ENCODE results near the gene SKOR1.

Gene SKOR1

GRCh38 chr15:67799801-67800205 lies 25.5 kb upstream of the SKOR1 start:
- Histone ChIP-seq H3K27ac (ENCODE audit: low read length) (no peak overlapping the region), H3K27me3 (ENCODE audit: low read depth, low read length) (no peaks in the 10 kb centered on the region)

GRCh38 chr15:67801142-67801541 lies 24.2 kb upstream of the SKOR1 start:
- Histone ChIP-seq H3K4me3 (ENCODE audit: low read depth in 1 of 2, low read length in 2 of 2) (no peak overlapping the region), H3K4me1 (ENCODE audit: control insufficient read depth in 1 of 2, insufficient read depth in 2 of 2, low read length in 2 of 2) (no peaks in the 10 kb centered on the region), H3K27ac (ENCODE audit: low read length) (no peak overlapping the region), H3K9me3 (ENCODE audit: control insufficient read depth in 1 of 2, low read length in 2 of 2) (no peaks in the 10 kb centered on the region), H3K36me3 (ENCODE audit: control insufficient read depth in 1 of 2, insufficient read depth in 2 of 2, low read length in 2 of 2) (peaks cover 0 to 3% of the 10 kb centered on the region in 2 donors), H3K27me3 (ENCODE audit: low read depth, low read length) (no peaks in the 10 kb centered on the region)

More at GRCh38 chr15:67799801-67800205, 25.5 kb upstream of the SKOR1 start:
- Histone ChIP-seq H3K4me1 (ENCODE audit: control insufficient read depth in 1 of 2, insufficient read depth in 2 of 2, low read length in 2 of 2) (no peaks in the 10 kb centered on the region), H3K36me3 (ENCODE audit: control insufficient read depth in 1 of 2, insufficient read depth in 2 of 2, low read length in 2 of 2) (peaks cover 0 to 9% of the 10 kb centered on the region in 2 donors), H3K4me3 (ENCODE audit: low read depth in 1 of 2, low read length in 2 of 2) (no peak overlapping the region), H3K9me3 (ENCODE audit: control insufficient read depth in 1 of 2, low read length in 2 of 2) (peaks cover 5 to 6% of the 10 kb centered on the region in 2 donors)

GRCh38 chr15:67801926-67802914 lies 23.1 kb upstream of the SKOR1 start:
- Histone ChIP-seq H3K4me1 (ENCODE audit: control insufficient read depth in 1 of 2, insufficient read depth in 2 of 2, low read length in 2 of 2) (no peaks in the 10 kb centered on the region), H3K36me3 (ENCODE audit: control insufficient read depth in 1 of 2, insufficient read depth in 2 of 2, low read length in 2 of 2) (peaks cover 0 to 8% of the 10 kb centered on the region in 2 donors), H3K9me3 (ENCODE audit: control insufficient read depth in 1 of 2, low read length in 2 of 2) (no peaks in the 10 kb centered on the region), H3K27ac (ENCODE audit: low read length) (no peak overlapping the region), H3K4me3 (ENCODE audit: low read depth in 1 of 2, low read length in 2 of 2) (no peak overlapping the region), H3K27me3 (ENCODE audit: low read depth, low read length) (no peaks in the 10 kb centered on the region)

- no peaks in the 10 kb centered on the region for H3K4me1 ChIP-seq (ENCODE audit: control insufficient read depth in 1 of 2, insufficient read depth in 2 of 2, low read length in 2 of 2)
- H3K9me3 ChIP-seq (ENCODE audit: control insufficient read depth in 1 of 2, low read length in 2 of 2), result no peaks in the 10 kb centered on the region
- no peaks in the 10 kb centered on the region for H3K27me3 ChIP-seq (ENCODE audit: low read depth, low read length)
- no peak overlapping the region for H3K4me3 ChIP-seq (ENCODE audit: low read depth in 1 of 2, low read length in 2 of 2)
- peaks cover 0 to 9% of the 10 kb centered on the region in 2 donors for H3K36me3 ChIP-seq (ENCODE audit: control insufficient read depth in 1 of 2, insufficient read depth in 2 of 2, low read length in 2 of 2)
- no peak overlapping the region for H3K27ac ChIP-seq (ENCODE audit: low read length)
Observed at GRCh38 chr15:67803299-67803698, 22.0 kb upstream of the SKOR1 start.

GRCh38 chr15:67803996-67804843 lies 21.1 kb upstream of the SKOR1 start:
- H3K4me3 ChIP-seq (ENCODE audit: low read depth in 1 of 2, low read length in 2 of 2), result no peak overlapping the region
- H3K36me3 ChIP-seq (ENCODE audit: control insufficient read depth in 1 of 2, insufficient read depth in 2 of 2, low read length in 2 of 2), result peaks cover 0 to 12% of the 10 kb centered on the region in 2 donors
- H3K27me3 ChIP-seq (ENCODE audit: low read depth, low read length), result no peaks in the 10 kb centered on the region
- no peaks in the 10 kb centered on the region for H3K9me3 ChIP-seq (ENCODE audit: control insufficient read depth in 1 of 2, low read length in 2 of 2)
- no peak overlapping the region for H3K27ac ChIP-seq (ENCODE audit: low read length)
- no peaks in the 10 kb centered on the region for H3K4me1 ChIP-seq (ENCODE audit: control insufficient read depth in 1 of 2, insufficient read depth in 2 of 2, low read length in 2 of 2)

GRCh38 chr15:67805008-67805665 lies 20.2 kb upstream of the SKOR1 start:
- no peaks in the 10 kb centered on the region for H3K27me3 ChIP-seq (ENCODE audit: low read depth, low read length)
- peaks cover 0 to 12% of the 10 kb centered on the region in 2 donors for H3K36me3 ChIP-seq (ENCODE audit: control insufficient read depth in 1 of 2, insufficient read depth in 2 of 2, low read length in 2 of 2)

GRCh38 chr15:67805666-67806516 lies 19.4 kb upstream of the SKOR1 start:
- Histone ChIP-seq H3K27me3 (ENCODE audit: low read depth, low read length) (no peaks in the 10 kb centered on the region), H3K36me3 (ENCODE audit: control insufficient read depth in 1 of 2, insufficient read depth in 2 of 2, low read length in 2 of 2) (peaks cover 0 to 12% of the 10 kb centered on the region in 2 donors), H3K9me3 (ENCODE audit: control insufficient read depth in 1 of 2, low read length in 2 of 2) (no peaks in the 10 kb centered on the region), H3K27ac (ENCODE audit: low read length) (no peak overlapping the region), H3K4me3 (ENCODE audit: low read depth in 1 of 2, low read length in 2 of 2) (no peak overlapping the region), H3K4me1 (ENCODE audit: control insufficient read depth in 1 of 2, insufficient read depth in 2 of 2, low read length in 2 of 2) (no peaks in the 10 kb centered on the region)

More at GRCh38 chr15:67805008-67805665, 20.2 kb upstream of the SKOR1 start:
- H3K9me3 ChIP-seq (ENCODE audit: control insufficient read depth in 1 of 2, low read length in 2 of 2), result no peaks in the 10 kb centered on the region
- H3K27ac ChIP-seq (ENCODE audit: low read length), result no peak overlapping the region
- H3K4me1 ChIP-seq (ENCODE audit: control insufficient read depth in 1 of 2, insufficient read depth in 2 of 2, low read length in 2 of 2), result no peaks in the 10 kb centered on the region
- no peak overlapping the region for H3K4me3 ChIP-seq (ENCODE audit: low read depth in 1 of 2, low read length in 2 of 2)

GRCh38 chr15:67806536-67806935 lies 18.8 kb upstream of the SKOR1 start:
- Histone ChIP-seq H3K36me3 (ENCODE audit: control insufficient read depth in 1 of 2, insufficient read depth in 2 of 2, low read length in 2 of 2) (peaks cover 0 to 12% of the 10 kb centered on the region in 2 donors), H3K27ac (ENCODE audit: low read length) (no peak overlapping the region), H3K4me1 (ENCODE audit: control insufficient read depth in 1 of 2, insufficient read depth in 2 of 2, low read length in 2 of 2) (no peaks in the 10 kb centered on the region), H3K9me3 (ENCODE audit: control insufficient read depth in 1 of 2, low read length in 2 of 2) (no peaks in the 10 kb centered on the region), H3K27me3 (ENCODE audit: low read depth, low read length) (no peaks in the 10 kb centered on the region), H3K4me3 (ENCODE audit: low read depth in 1 of 2, low read length in 2 of 2) (no peak overlapping the region)

GRCh38 chr15:67807141-67807540 lies 18.2 kb upstream of the SKOR1 start:
- Histone ChIP-seq H3K36me3 (ENCODE audit: control insufficient read depth in 1 of 2, insufficient read depth in 2 of 2, low read length in 2 of 2) (peaks cover 0 to 12% of the 10 kb centered on the region in 2 donors), H3K4me3 (ENCODE audit: low read depth in 1 of 2, low read length in 2 of 2) (no peak overlapping the region), H3K27ac (ENCODE audit: low read length) (no peak overlapping the region), H3K9me3 (ENCODE audit: control insufficient read depth in 1 of 2, low read length in 2 of 2) (no peaks in the 10 kb centered on the region), H3K4me1 (ENCODE audit: control insufficient read depth in 1 of 2, insufficient read depth in 2 of 2, low read length in 2 of 2) (no peaks in the 10 kb centered on the region), H3K27me3 (ENCODE audit: low read depth, low read length) (no peaks in the 10 kb centered on the region)

GRCh38 chr15:67807836-67808235 lies 17.5 kb upstream of the SKOR1 start:
- no peaks in the 10 kb centered on the region for H3K4me1 ChIP-seq (ENCODE audit: control insufficient read depth in 1 of 2, insufficient read depth in 2 of 2, low read length in 2 of 2)
- no peaks in the 10 kb centered on the region for H3K9me3 ChIP-seq (ENCODE audit: control insufficient read depth in 1 of 2, low read length in 2 of 2)
- H3K36me3 ChIP-seq (ENCODE audit: control insufficient read depth in 1 of 2, insufficient read depth in 2 of 2, low read length in 2 of 2), result peaks cover 0 to 12% of the 10 kb centered on the region in 2 donors

More at GRCh38 chr15:67807836-67808235, 17.5 kb upstream of the SKOR1 start:
- Histone ChIP-seq H3K27me3 (ENCODE audit: low read depth, low read length) (no peaks in the 10 kb centered on the region), H3K4me3 (ENCODE audit: low read depth in 1 of 2, low read length in 2 of 2) (no peak overlapping the region), H3K27ac (ENCODE audit: low read length) (no peak overlapping the region)
